Trophoblast cell (in vitro differentiated cells and primary cell): ENCODE measurements around the gene RAB3B.
A peak's percentile ranks its signal among the peaks of the same experiment; 100 is the strongest.
"Not testable (repeated sequence)": the region's sequence is repeated elsewhere in the genome, so short reads cannot be mapped to it uniquely, and the experiment has no call there.

ENCODE experiments used
- DNase-seq, 2 donors: peaks; one replicate each; pipeline ENCODE4 v3.0.0-alpha.2; 2016
- H2AFZ ChIP-seq: 2 replicates; pipeline ENCODE4 v1.6.1; 2013; ENCODE audit warnings: low read length, moderate library complexity, mild to moderate bottlenecking; ENCODE audit not compliant: insufficient read depth, poor library complexity
- H2AK5ac ChIP-seq: 2 replicates; pipeline ENCODE4 v1.6.1; 2013; ENCODE audit warnings: mild to moderate bottlenecking, low read length
- H2BK120ac ChIP-seq: 2 replicates; pipeline ENCODE4 v1.6.1; 2013; ENCODE audit warnings: low read length, mild to moderate bottlenecking, moderate library complexity; ENCODE audit not compliant: insufficient read depth, poor library complexity
- H2BK12ac ChIP-seq: 2 replicates; pipeline ENCODE4 v1.6.1; 2013; ENCODE audit warnings: mild to moderate bottlenecking, low read length, moderate library complexity
- H2BK5ac ChIP-seq: 2 replicates; pipeline ENCODE4 v1.6.1; 2013; ENCODE audit warnings: low read length, low read depth, moderate library complexity, mild to moderate bottlenecking; ENCODE audit not compliant: poor library complexity
- H3K14ac ChIP-seq: 2 replicates; pipeline ENCODE4 v1.6.1; 2013; ENCODE audit warnings: mild to moderate bottlenecking, low read length
- H3K18ac ChIP-seq: 2 replicates; pipeline ENCODE4 v1.6.1; 2013; ENCODE audit warnings: mild to moderate bottlenecking, low read length
- H3K23ac ChIP-seq: 2 replicates; pipeline ENCODE4 v1.6.1; 2013; ENCODE audit warnings: low read length
- H3K27ac ChIP-seq: 2 replicates; pipeline ENCODE4 v1.5.1; 2013; ENCODE audit warnings: low read depth, mild to moderate bottlenecking, inconsistent platforms, low read length, moderate library complexity
- H3K27me3 ChIP-seq: 2 replicates; pipeline ENCODE4 v1.6.1; 2013; ENCODE audit warnings: inconsistent platforms, mild to moderate bottlenecking, low read length, moderate library complexity; ENCODE audit not compliant: insufficient read depth
- H3K36me3 ChIP-seq, 2 experiments: 1 replicate in 1 of 2; 2 replicates in 1 of 2; pipeline ENCODE4 v1.6.1; 2013; ENCODE audit warnings: low read length in 2 of 2, mild to moderate bottlenecking in 2 of 2, moderate library complexity in 1 of 2; ENCODE audit not compliant: insufficient read depth in 2 of 2, control insufficient read depth in 1 of 2
- H3K4ac ChIP-seq: 2 replicates; pipeline ENCODE4 v1.6.1; 2013; ENCODE audit warnings: low read depth, mild to moderate bottlenecking, low read length, moderate library complexity
- H3K4me1 ChIP-seq, 2 experiments: 1 replicate in 1 of 2; 2 replicates in 1 of 2; pipeline ENCODE4 v1.6.1; 2013; ENCODE audit warnings: low read length in 2 of 2, mild to moderate bottlenecking in 2 of 2, moderate library complexity in 1 of 2; ENCODE audit not compliant: insufficient read depth in 2 of 2, control insufficient read depth in 1 of 2
- H3K4me2 ChIP-seq: 2 replicates; pipeline ENCODE4 v1.6.1; 2013; ENCODE audit warnings: inconsistent platforms, mild to moderate bottlenecking, low read length, moderate library complexity
- H3K4me3 ChIP-seq: 2 replicates; pipeline ENCODE4 v1.5.1; 2013; ENCODE audit warnings: mild to moderate bottlenecking, low read depth, low read length, inconsistent platforms
- H3K79me1 ChIP-seq: one replicate; pipeline ENCODE4 v1.6.1; 2013; ENCODE audit warnings: low read length
- H3K79me2 ChIP-seq: 2 replicates; pipeline ENCODE4 v1.6.1; 2013; ENCODE audit warnings: low read length, mild to moderate bottlenecking; ENCODE audit not compliant: control insufficient read depth, insufficient read depth, poor library complexity
- H3K9ac ChIP-seq: 2 replicates; pipeline ENCODE4 v1.6.1; 2013; ENCODE audit warnings: mild to moderate bottlenecking, low read length
- H3K9me3 ChIP-seq: 2 replicates; pipeline ENCODE4 v1.6.1; 2013; ENCODE audit warnings: low read depth, mild to moderate bottlenecking, control low read depth, inconsistent platforms, low read length; ENCODE audit not compliant: insufficient read depth
- H4K12ac ChIP-seq: 2 replicates; pipeline ENCODE4 v1.6.1; 2013; ENCODE audit warnings: low read depth, mild to moderate bottlenecking, low read length, moderate library complexity
- H4K8ac ChIP-seq: 2 replicates; pipeline ENCODE4 v1.6.1; 2013; ENCODE audit warnings: low read depth, mild to moderate bottlenecking, low read length, moderate library complexity
- H4K91ac ChIP-seq: one replicate; pipeline ENCODE4 v1.6.1; 2013; ENCODE audit warnings: low read depth, mild to moderate bottlenecking, low read length, moderate library complexity
- WGBS: extraction: QIAGEN DNeasy Blood & Tissue Kit; methylation state at CpG from one replicate; pipeline ENCODE4 v1.1.7; 2013; ENCODE audit warnings: missing lambda C conversion rate; ENCODE audit not compliant: insufficient read length, insufficient coverage; ENCODE audit errors: extremely low coverage; 5-methylcytosine and 5-hydroxymethylcytosine counted together

RAB3B gene

DNA sequence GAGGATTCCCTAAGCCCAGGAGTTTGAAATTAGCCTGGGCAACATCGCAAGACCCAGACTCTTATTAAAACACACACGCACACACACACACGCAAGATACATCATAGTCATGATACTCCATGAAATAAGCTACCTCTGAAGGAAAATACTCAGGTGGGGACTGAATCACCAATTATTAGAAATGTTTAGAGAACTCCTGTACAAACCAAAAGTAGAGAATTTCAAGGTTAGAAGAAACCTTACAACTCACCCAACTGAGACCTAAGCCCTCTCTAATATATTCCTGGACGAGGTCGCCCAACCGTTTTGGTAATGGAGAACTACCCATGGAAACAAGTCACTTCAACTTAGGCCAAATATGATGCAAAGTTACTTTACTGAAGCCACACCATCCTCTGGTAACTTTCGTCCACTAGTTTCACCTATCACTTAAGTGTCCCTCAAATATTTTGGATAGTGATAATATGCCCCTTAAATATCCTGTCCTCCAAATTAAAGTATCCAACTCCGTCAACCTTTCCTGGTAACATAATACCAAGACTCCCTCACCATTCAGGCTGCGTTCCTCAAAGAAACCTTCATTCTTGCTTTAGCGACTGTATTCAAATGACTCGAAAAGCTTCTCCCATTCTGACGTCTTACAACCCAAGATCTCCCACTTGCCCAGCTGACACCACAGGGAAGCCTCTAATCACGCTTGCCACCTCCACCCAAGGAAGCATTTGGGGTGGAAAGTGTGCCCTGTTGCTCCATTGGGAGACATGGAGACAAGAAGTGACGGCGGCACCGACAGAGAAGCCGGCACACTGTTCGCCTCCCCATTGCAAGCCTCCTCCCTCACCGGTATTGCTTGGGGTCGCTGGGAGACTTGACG lies 112.8 kb downstream of the RAB3B start:
- Histone ChIP-seq H3K14ac (peak overlapping the region; percentile 83), H4K91ac (peak overlapping the region; percentile 84), H3K79me2 (peaks cover 15% of the 10 kb centered on the region), H3K4me1 (peaks cover 0 to 7% of the 10 kb centered on the region in 2 experiments), H3K9ac (peak overlapping the region; percentile 88), H3K79me1 (peaks cover 10% of the 10 kb centered on the region), H3K27ac (peak overlapping the region; percentile 88), H2AK5ac (peak overlapping the region; percentile 47), H3K36me3 (peaks cover 4 to 7% of the 10 kb centered on the region in 2 experiments), H3K4me2 (peak overlapping the region; percentile 88), H3K23ac (no peak overlapping the region), H2AFZ (peak overlapping the region; percentile 92), H2BK12ac (no peak overlapping the region), H3K27me3 (no peaks in the 10 kb centered on the region), H3K4me3 (peak overlapping the region; percentile 81), H2BK120ac (peak overlapping the region; percentile 69), H3K18ac (peak overlapping the region; percentile 91), H4K8ac (peak overlapping the region; percentile 86), H3K4ac (peak overlapping the region; percentile 88), H4K12ac (peak overlapping the region; percentile 84), H2BK5ac (peak overlapping the region; percentile 85), H3K9me3 (peaks cover 1% of the 10 kb centered on the region)
- WGBS = no CpG with 5 or more reads among the region's 21 CpGs
- peak in 1 of 2 donors; percentile 36 for DNase-seq

DNA sequence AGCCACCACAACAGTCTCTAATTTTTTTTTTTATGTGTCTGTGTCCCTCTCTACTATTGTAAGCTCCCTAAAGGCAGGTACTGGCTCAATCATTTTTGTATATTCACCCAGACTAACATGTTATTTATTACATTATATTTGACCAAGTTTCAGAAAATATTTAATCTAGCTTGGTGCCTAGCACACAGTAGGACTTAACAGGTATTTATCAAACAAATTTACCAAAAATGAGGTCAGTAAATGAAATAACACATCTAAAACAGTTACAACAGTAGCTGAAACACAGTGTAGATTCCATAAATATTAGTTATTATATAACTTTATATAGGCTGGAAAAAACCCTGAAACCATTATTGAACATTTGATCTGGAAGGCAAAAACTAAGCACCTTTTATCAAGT lies 114.7 kb downstream of the RAB3B start:
- Histone ChIP-seq H3K27me3 (no peaks in the 10 kb centered on the region), H3K79me1 (peaks cover 10% of the 10 kb centered on the region), H4K12ac (no peak overlapping the region), H3K79me2 (peaks cover 15% of the 10 kb centered on the region), H3K4me2 (no peak overlapping the region), H3K23ac (no peak overlapping the region), H3K4ac (peak overlapping the region; percentile 19), H4K8ac (no peak overlapping the region), H2BK5ac (no peak overlapping the region), H2AK5ac (no peak overlapping the region), H4K91ac (no peak overlapping the region), H3K9ac (no peak overlapping the region), H3K36me3 (peaks cover 4 to 7% of the 10 kb centered on the region in 2 experiments), H3K14ac (no peak overlapping the region), H3K18ac (no peak overlapping the region), H2BK12ac (no peak overlapping the region), H3K27ac (no peak overlapping the region), H3K4me1 (peaks cover 0 to 7% of the 10 kb centered on the region in 2 experiments), H3K4me3 (no peak overlapping the region), H3K9me3 (peaks cover 1% of the 10 kb centered on the region), H2BK120ac (no peak overlapping the region), H2AFZ (no peak overlapping the region)
- DNase-seq = no peak

DNA sequence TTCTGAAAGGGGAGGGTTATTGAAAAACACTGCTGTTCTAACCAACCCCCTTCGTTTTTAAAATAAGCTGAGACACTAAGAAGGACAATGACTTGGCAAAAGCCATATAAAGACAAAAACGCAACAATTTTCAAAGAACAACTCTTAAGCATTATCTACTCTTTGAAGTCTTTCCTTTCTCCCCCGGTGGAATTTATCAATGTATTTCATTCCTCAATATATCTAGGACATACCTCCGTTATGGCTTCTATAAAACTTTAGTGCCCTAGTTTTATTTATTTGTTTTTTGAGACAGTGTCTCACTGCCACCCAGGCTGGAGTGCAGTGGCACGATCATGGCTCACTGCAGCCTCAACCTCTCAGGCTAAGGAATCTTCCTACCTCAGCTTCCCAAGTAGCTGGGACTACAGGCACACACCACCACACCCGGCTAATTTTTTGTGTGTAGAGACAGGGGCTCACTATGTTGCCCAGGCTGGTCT lies 115.2 kb downstream of the RAB3B start:
- peak overlapping the region; percentile 19 for H3K4ac ChIP-seq
- WGBS = no CpG with 5 or more reads among the region's 6 CpGs
- H3K4me1 ChIP-seq = peaks cover 0 to 7% of the 10 kb centered on the region in 2 experiments
- no peak overlapping the region for H3K23ac ChIP-seq
- H3K27ac ChIP-seq = no peak overlapping the region
- no peak overlapping the region for H3K18ac ChIP-seq
- no peak overlapping the region for H2AFZ ChIP-seq
- H2BK5ac ChIP-seq = no peak overlapping the region
- H2BK12ac ChIP-seq = no peak overlapping the region
- no peak overlapping the region for H3K4me3 ChIP-seq
- no peak overlapping the region for H3K9ac ChIP-seq
- H3K36me3 ChIP-seq = peaks cover 4 to 7% of the 10 kb centered on the region in 2 experiments
- no peak overlapping the region for H2AK5ac ChIP-seq
- no peak overlapping the region for H3K14ac ChIP-seq
- peaks cover 15% of the 10 kb centered on the region for H3K79me2 ChIP-seq
- DNase-seq = no peak
- no peak overlapping the region for H4K8ac ChIP-seq
- no peak overlapping the region for H3K4me2 ChIP-seq
- no peak overlapping the region for H4K12ac ChIP-seq
- no peak overlapping the region for H4K91ac ChIP-seq
- H3K27me3 ChIP-seq = no peaks in the 10 kb centered on the region
- H2BK120ac ChIP-seq = no peak overlapping the region
- H3K79me1 ChIP-seq = peaks cover 10% of the 10 kb centered on the region
- peaks cover 1% of the 10 kb centered on the region for H3K9me3 ChIP-seq

DNA sequence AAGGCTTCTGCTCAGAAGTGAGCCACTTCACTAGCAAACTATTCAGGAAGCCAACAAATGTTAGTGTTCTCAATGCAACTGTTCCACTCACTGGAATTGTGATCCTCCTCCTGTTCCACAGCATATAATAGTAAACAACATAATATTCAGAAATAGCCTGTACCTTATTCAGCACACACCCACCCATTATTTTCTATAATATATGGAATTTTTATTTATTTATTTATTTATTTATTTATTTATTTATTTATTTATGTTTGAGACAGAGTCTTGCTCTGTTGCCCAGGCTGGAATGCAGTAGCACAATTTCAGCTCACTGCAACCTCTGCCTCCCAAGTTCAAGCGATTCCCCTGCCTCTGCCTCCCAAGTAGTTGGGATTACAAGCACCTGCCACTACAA lies 117.2 kb downstream of the RAB3B start:
- not testable (repeated sequence) for H3K9ac ChIP-seq, H3K4me3 ChIP-seq, H3K4ac ChIP-seq, H3K27me3 ChIP-seq, DNase-seq, H4K91ac ChIP-seq, H4K8ac ChIP-seq, H2AK5ac ChIP-seq, H3K9me3 ChIP-seq, H2BK12ac ChIP-seq, H3K4me1 ChIP-seq, H2AFZ ChIP-seq, H3K18ac ChIP-seq, H2BK120ac ChIP-seq, H3K4me2 ChIP-seq, H3K27ac ChIP-seq, H3K14ac ChIP-seq, H4K12ac ChIP-seq, H2BK5ac ChIP-seq, H3K36me3 ChIP-seq, H3K23ac ChIP-seq, H3K79me1 ChIP-seq
- WGBS = no CpG with 5 or more reads among the region's 1 CpG
- H3K79me2 ChIP-seq = peaks cover 13% of the 10 kb centered on the region
